HUES6 (cell line): Measurements from ENCODE around the gene NAPA.

Experiments
- H3K27ac ChIP-seq: 2 replicates; pipeline ENCODE4 v1.7.0; 2013; ENCODE audit warnings: low read depth, mild to moderate bottlenecking, low read length, inconsistent platforms
- H3K27me3 ChIP-seq: 2 replicates; pipeline ENCODE4 v1.6.1; 2013; ENCODE audit warnings: low read length; ENCODE audit not compliant: control insufficient read depth, insufficient read depth
- H3K36me3 ChIP-seq: 2 replicates; pipeline ENCODE4 v1.6.1; 2013; ENCODE audit warnings: low read length; ENCODE audit not compliant: control insufficient read depth, insufficient read depth
- H3K4me1 ChIP-seq: 2 replicates; pipeline ENCODE4 v1.6.1; 2013; ENCODE audit warnings: low read length; ENCODE audit not compliant: control insufficient read depth, insufficient read depth
- H3K4me3 ChIP-seq: 2 replicates; pipeline ENCODE4 v1.5.1; 2013; ENCODE audit warnings: low read depth, low read length
- H3K9ac ChIP-seq: one replicate; pipeline ENCODE4 v1.6.1; 2013; ENCODE audit warnings: mild to moderate bottlenecking, low read length
- H3K9me3 ChIP-seq: 2 replicates; pipeline ENCODE4 v1.6.1; 2013; ENCODE audit warnings: low read depth, low read length; ENCODE audit not compliant: control insufficient read depth, insufficient read depth

NAPA gene

DNA sequence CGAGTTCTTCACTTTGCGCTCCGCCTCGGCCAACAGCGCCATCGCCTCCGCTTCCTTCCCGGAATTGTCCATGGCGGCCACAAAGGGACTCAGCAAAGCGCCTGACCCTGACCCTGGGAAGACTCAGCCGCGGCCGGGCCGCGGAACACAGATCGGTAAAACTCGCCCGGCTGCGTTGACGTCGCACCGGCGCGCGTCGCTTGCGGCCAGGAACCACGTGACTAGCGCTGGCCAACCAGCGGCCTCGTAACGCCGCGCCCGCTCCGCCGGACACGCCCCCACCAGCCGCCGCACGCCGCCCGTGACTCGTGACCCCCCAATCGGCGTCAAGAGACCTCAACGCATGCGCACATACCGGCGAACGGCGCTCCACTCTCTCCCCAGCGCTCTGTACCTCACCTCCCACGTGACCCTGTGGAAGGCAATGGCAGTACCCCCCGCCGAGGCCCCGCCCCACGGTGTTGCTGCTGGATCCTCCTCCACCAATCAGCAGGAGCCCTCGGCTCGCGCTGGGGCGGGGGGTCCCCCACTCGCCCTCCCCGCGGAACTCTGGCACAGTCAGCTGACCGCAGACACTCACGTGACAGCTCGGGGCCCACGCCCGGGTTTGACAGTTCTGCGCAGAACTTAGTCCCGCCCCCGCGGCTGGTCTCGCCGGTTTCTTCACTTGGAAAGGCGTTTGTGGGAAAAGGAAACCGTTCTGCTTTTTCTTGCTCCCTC, at the start of gene NAPA:
TSS of gene NAPA (minus strand) at position 195 of the 720 bp plus-strand sequence. CDS start at position 72, 123 bp downstream.
- Histone ChIP-seq H3K4me3 (peak within 1 kb of the TSS; percentile 87), H3K27ac (peak within 1 kb of the TSS; percentile 68; the same call in 1 of the 2 replicates), H3K9me3 (no peaks in the 10 kb centered on the region), H3K9ac (peak within 1 kb of the TSS; percentile 93), H3K4me1 (peaks cover 6% of the 10 kb centered on the region; the same call in 1 of the 2 replicates), H3K27me3 (no peaks in the 10 kb centered on the region), H3K36me3 (no peaks in the 10 kb centered on the region)

DNA sequence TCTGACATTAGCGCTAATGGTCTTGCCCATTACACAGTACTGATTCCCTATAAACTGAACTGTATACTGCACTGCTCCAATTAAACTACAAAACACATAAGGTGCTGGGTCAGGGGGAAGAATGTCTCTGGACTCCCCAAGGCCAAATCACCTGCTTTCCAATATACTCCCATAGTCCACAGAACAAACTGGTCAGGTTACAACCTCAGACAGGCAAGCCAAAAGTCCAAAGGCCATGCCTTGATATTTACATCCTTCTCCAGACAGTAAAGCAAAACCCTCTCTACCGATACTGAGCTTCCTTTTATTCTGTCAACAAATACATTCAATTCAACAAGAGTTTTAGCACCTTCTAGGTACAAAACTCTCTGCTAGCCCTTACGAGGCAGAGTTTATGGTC, 49.2 kb upstream of the NAPA start:
- no peak overlapping the region for H3K4me3 ChIP-seq
- H3K36me3 ChIP-seq = no peaks in the 10 kb centered on the region
- no peak overlapping the region for H3K9ac ChIP-seq
- no peaks in the 10 kb centered on the region for H3K27me3 ChIP-seq
- H3K9me3 ChIP-seq = no peaks in the 10 kb centered on the region
- peaks cover 7% of the 10 kb centered on the region; the same call in 1 of the 2 replicates for H3K4me1 ChIP-seq
- no peak overlapping the region for H3K27ac ChIP-seq

DNA sequence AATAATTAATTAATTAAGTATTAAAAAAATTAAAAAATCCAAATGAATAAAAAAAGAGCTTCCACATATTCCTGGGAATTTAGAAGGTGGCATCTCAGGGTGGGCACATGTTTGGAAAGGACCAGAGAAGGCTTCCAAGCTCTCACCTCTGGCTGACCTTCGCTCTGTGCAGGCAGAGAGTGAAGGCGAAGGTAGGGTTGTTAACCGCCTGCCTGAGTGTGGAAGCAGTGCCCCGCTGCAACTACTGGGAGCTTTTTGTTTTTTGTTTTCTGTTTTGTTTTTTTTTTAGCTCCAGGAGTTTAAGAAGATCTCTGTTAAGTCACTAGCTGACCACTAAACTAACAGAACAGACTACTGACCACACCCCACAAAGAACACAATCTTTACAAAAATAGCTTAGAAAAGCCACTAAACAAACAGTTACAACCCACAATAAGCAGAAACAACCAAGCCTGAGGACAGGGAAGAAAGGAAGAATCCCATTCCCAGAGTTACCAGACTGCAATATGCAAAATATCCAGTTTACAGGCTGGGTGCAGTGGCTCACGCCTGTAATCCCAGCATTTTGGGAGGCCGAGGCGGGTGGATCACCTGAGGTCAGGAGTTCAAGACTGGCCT, 46.7 kb upstream of the NAPA start:
- H3K9ac ChIP-seq = no peak overlapping the region
- no peaks in the 10 kb centered on the region for H3K9me3 ChIP-seq
- H3K4me3 ChIP-seq = no peak overlapping the region
- no peak overlapping the region for H3K27ac ChIP-seq
- no peaks in the 10 kb centered on the region for H3K27me3 ChIP-seq
- H3K4me1 ChIP-seq = peaks cover 7% of the 10 kb centered on the region; the same call in 1 of the 2 replicates
- no peaks in the 10 kb centered on the region for H3K36me3 ChIP-seq

DNA sequence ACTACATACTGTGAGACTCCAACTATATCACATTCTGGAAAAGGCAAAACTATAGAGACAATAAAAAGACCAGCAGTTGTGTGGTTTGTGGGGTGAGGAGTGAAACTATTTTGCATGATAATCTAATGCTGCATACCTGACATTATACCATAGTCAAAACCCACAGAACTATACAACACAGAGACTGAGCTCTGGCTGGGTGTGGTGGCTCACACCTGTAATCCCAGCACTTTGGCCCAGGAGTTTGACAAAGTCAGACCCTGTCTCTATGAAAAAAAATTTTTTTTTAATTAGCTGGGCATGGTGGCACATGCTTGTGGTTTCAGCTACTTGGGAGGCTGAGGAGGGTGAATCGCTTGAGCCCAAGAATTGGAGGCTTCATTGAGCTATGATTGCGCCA, 46.1 kb upstream of the NAPA start:
- H3K9me3 ChIP-seq = no peaks in the 10 kb centered on the region
- no peaks in the 10 kb centered on the region for H3K36me3 ChIP-seq

DNA sequence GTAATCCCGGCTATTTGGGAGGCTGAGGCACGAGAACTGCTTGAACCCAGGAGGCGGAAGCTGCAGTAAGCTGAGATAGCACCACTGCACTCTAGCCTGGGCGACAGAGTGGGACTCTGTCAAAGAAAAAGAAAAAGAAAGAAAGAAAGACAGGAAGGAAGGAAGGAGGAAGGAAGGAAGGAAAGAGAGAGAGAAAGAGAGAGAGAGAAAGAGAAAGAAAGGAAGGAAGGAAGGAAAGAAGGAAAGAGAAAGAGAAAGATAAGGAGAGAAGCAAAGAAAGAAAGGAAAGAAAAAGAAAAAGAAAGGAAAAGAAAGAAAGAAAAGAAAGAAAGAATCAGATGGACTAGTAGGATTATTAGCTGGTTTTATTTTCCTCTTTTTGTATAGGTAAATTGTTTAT, 35.3 kb upstream of the NAPA start:
- H3K36me3 ChIP-seq = no peaks in the 10 kb centered on the region
- no peak overlapping the region for H3K4me3 ChIP-seq
- H3K9ac ChIP-seq = no peak overlapping the region
- no peaks in the 10 kb centered on the region for H3K9me3 ChIP-seq
- H3K27ac ChIP-seq = no peak overlapping the region
- H3K4me1 ChIP-seq = peaks cover 4% of the 10 kb centered on the region; the same call in 1 of the 2 replicates
- no peaks in the 10 kb centered on the region for H3K27me3 ChIP-seq

More for the DNA sequence above, 46.1 kb upstream of the NAPA start:
- no peaks in the 10 kb centered on the region for H3K27me3 ChIP-seq
- no peak overlapping the region for H3K27ac ChIP-seq
- H3K4me1 ChIP-seq = peaks cover 7% of the 10 kb centered on the region; the same call in 1 of the 2 replicates
- H3K9ac ChIP-seq = no peak overlapping the region
- H3K4me3 ChIP-seq = no peak overlapping the region

DNA sequence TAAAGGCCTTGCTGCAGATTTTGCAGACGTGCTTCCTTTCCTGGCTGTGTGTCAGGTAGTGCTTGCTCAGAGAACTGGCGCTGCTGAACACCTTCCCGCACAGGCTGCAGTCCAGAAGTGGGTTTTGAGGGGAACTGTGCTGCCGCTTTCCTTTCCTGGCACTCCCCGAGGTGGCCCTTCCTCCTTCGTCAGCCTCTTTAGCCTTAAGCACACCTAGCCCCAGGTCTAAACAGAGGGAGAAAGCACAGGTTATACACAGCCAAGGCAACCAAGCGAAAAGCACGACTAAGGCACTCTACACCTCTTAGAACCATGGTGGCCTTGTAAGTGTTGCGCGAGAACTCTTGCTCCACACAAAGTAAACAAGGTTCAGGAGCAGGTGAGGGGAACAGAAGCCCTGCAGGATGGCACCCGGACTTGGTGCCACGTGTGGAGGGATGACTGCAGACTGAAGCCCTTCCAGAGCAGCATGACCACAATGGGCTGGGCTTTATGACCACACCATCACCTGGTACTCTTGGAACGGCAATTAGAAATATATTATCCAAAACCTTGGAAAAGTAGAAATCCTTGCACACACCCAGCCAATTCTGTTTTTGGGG, 34.5 kb upstream of the NAPA start:
- Histone ChIP-seq H3K9me3 (no peaks in the 10 kb centered on the region), H3K4me3 (no peak overlapping the region), H3K9ac (peak overlapping the region; percentile 11), H3K27me3 (no peaks in the 10 kb centered on the region), H3K4me1 (peaks cover 4% of the 10 kb centered on the region; the same call in 1 of the 2 replicates), H3K27ac (no peak overlapping the region), H3K36me3 (no peaks in the 10 kb centered on the region)

DNA sequence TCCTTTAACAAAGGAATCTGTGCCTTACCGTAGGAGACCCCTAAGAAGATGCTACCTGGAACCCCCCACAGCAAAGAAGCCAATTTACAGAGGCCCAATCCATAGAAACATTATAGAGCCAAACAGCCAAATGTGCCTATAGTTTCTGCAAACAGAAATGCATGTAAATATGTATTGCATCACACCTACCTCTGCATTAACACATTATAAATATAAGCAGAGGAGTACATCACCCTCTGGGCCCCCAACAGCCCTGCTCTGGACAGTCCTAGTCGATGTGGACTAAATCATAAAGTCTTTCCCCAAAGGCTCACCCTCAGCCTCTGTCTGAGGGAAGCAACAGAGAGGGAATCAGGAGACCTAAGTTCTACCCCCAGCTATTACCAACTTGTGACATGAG, 32.3 kb upstream of the NAPA start:
- Histone ChIP-seq H3K9me3 (no peaks in the 10 kb centered on the region), H3K27ac (no peak overlapping the region), H3K4me1 (peaks cover 4% of the 10 kb centered on the region; the same call in 1 of the 2 replicates), H3K36me3 (no peaks in the 10 kb centered on the region), H3K9ac (no peak overlapping the region), H3K4me3 (no peak overlapping the region), H3K27me3 (no peaks in the 10 kb centered on the region)

DNA sequence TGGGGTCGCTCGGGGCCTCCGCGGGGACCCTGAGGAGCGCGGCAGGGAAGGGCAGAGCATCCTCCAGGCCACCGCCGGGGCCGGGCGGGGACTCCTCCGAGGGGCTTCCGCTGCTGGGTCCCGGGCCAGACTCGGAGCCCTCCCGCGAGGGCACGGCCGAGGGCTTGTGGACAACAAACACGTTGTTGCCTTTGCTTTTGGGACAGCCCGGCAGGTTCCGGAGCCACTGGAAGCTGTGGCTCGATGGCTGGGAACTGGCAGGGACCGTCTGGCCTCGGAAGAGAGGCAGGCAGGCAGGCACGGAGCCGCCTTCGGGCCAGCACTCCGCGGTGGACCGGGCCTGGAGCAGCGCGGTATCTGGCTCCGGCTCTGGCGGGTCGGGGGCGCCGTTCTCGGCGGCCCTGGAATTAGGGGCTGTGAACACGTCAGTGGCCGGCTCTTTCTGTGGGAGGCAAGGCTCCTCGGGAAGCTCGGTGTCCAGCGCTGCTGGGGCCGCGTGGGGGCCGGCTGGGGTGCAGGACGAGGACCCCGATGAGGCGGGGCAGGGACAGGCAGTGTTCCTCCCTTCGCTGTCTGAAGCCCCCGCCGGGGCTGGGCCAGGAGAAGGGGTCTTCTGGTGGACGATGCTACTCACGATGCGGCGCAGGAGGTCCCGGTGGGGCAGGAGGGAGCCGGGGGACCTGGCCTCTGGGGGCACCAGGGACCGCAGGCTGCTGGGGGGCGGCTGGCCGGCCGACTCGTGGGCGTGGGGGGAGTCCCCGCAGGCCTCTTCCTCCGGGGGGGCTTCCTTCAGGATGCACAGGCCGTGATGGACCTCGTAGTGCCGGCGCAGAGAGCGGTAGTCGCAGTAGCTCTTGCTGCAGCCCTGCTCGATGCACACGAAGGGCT, 30.4 kb upstream of the NAPA start:
- no peak overlapping the region for H3K27ac ChIP-seq
- no peak overlapping the region for H3K4me3 ChIP-seq
- no peaks in the 10 kb centered on the region for H3K27me3 ChIP-seq
- H3K36me3 ChIP-seq = no peaks in the 10 kb centered on the region
- H3K4me1 ChIP-seq = peaks cover 4% of the 10 kb centered on the region; the same call in 1 of the 2 replicates
- H3K9ac ChIP-seq = no peak overlapping the region
- H3K9me3 ChIP-seq = no peaks in the 10 kb centered on the region

DNA sequence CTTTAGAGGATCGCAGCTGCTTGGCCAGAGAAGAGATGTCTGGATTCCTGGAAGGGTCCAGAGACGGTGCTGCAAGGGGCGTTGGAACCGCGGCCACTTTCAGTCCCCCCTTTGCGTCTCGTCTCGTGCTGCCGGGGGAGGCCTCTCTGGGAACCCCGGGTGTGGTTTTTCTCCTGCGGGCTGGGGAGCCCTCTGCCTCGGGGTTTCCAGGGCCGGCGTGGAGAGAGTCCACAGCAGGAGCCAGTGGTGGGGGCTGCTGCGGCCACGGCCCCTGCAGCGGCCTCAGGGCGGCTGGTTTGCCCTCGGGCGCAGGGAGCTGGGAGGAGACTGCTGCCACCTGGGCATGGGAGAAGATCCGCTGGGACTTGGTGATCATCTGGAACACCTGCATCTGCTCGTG, 29.6 kb upstream of the NAPA start:
- H3K4me3 ChIP-seq = no peak overlapping the region
- no peaks in the 10 kb centered on the region for H3K36me3 ChIP-seq
- no peak overlapping the region for H3K9ac ChIP-seq
- H3K4me1 ChIP-seq = peaks cover 8% of the 10 kb centered on the region; the same call in 1 of the 2 replicates
- H3K27ac ChIP-seq = no peak overlapping the region
- H3K9me3 ChIP-seq = no peaks in the 10 kb centered on the region
- H3K27me3 ChIP-seq = no peaks in the 10 kb centered on the region

DNA sequence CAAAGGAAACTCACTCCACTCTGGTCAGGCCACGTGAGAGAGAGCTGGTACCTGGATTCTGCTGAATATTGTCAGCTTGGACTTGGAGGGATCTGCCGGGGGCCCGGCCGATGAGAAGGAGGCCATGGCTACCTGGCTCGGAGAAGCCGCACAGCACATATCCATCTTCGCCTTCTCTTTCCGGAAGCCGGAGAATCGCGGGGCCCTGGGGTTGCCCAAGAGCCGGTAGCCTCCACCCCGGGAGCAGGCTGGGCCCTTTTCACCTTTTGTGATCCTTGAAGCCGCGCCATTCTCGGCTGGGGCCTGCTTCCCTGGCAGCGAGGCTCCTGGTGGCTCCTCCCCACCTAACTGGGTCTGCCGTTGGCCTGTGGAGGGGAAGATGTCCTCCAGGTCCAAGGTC, 29.2 kb upstream of the NAPA start:
- Histone ChIP-seq H3K36me3 (no peaks in the 10 kb centered on the region), H3K9me3 (no peaks in the 10 kb centered on the region), H3K27me3 (no peaks in the 10 kb centered on the region), H3K4me1 (peaks cover 8% of the 10 kb centered on the region; the same call in 1 of the 2 replicates), H3K9ac (no peak overlapping the region), H3K27ac (no peak overlapping the region), H3K4me3 (no peak overlapping the region)
